ENCODE measurements around the gene CFD.

The CFD gene

GRCh38 chr19:879711-880438 is 20.4 kb downstream of the CFD start:
- no peaks in the 10 kb centered on the region for H3K27me3 ChIP-seq (ENCODE audit: insufficient read depth, low read length)
- no peak overlapping the region for H3K4me3 ChIP-seq (ENCODE audit: low read length)
- H3K27ac ChIP-seq (ENCODE audit: low read length): no peak overlapping the region
- H3K36me3 ChIP-seq (ENCODE audit: insufficient read depth, low read depth, low read length): peaks cover 34% of the 10 kb centered on the region
- no peak overlapping the region for H3K9ac ChIP-seq (ENCODE audit: low read depth, low read length)
- H3K4me1 ChIP-seq (ENCODE audit: insufficient read depth, low read length): no peaks in the 10 kb centered on the region
- no peaks in the 10 kb centered on the region for H3K9me3 ChIP-seq (ENCODE audit: insufficient read depth, low read depth, low read length)

- Histone ChIP-seq H3K4me1 (ENCODE audit: insufficient read depth, low read length) (no peaks in the 10 kb centered on the region), H3K9me3 (ENCODE audit: insufficient read depth, low read depth, low read length) (no peaks in the 10 kb centered on the region), H3K27me3 (ENCODE audit: insufficient read depth, low read length) (no peaks in the 10 kb centered on the region), H3K9ac (ENCODE audit: low read depth, low read length) (no peak overlapping the region), H3K4me3 (ENCODE audit: low read length) (no peak overlapping the region), H3K36me3 (ENCODE audit: insufficient read depth, low read depth, low read length) (peaks cover 42% of the 10 kb centered on the region), H3K27ac (ENCODE audit: low read length) (no peak overlapping the region)
These were observed 22.1 kb downstream of the CFD start for GRCh38 chr19:881385-882071.

- no peaks in the 10 kb centered on the region for H3K4me1 ChIP-seq (ENCODE audit: insufficient read depth, low read length)
- H3K9ac ChIP-seq (ENCODE audit: low read depth, low read length): no peak overlapping the region
- H3K27ac ChIP-seq (ENCODE audit: low read length): no peak overlapping the region
- H3K27me3 ChIP-seq (ENCODE audit: insufficient read depth, low read length): no peaks in the 10 kb centered on the region
- H3K9me3 ChIP-seq (ENCODE audit: insufficient read depth, low read depth, low read length): no peaks in the 10 kb centered on the region
- H3K4me3 ChIP-seq (ENCODE audit: low read length): no peak overlapping the region
- peaks cover 52% of the 10 kb centered on the region for H3K36me3 ChIP-seq (ENCODE audit: insufficient read depth, low read depth, low read length)
These were observed 23.5 kb downstream of the CFD start for GRCh38 chr19:882871-883497.

- Histone ChIP-seq H3K9me3 (ENCODE audit: insufficient read depth, low read depth, low read length) (no peaks in the 10 kb centered on the region), H3K27me3 (ENCODE audit: insufficient read depth, low read length) (no peaks in the 10 kb centered on the region), H3K36me3 (ENCODE audit: insufficient read depth, low read depth, low read length) (peaks cover 56% of the 10 kb centered on the region), H3K27ac (ENCODE audit: low read length) (no peak overlapping the region), H3K4me1 (ENCODE audit: insufficient read depth, low read length) (no peaks in the 10 kb centered on the region), H3K4me3 (ENCODE audit: low read length) (no peak overlapping the region), H3K9ac (ENCODE audit: low read depth, low read length) (no peak overlapping the region)
These were observed 24.3 kb downstream of the CFD start for GRCh38 chr19:883661-884211.

GRCh38 chr19:884420-885211 is 25.2 kb downstream of the CFD start:
- H3K4me1 ChIP-seq (ENCODE audit: insufficient read depth, low read length): no peaks in the 10 kb centered on the region
- H3K36me3 ChIP-seq (ENCODE audit: insufficient read depth, low read depth, low read length): peaks cover 64% of the 10 kb centered on the region

GRCh38 chr19:885536-886224 is 26.2 kb downstream of the CFD start:
- Histone ChIP-seq H3K9ac (ENCODE audit: low read depth, low read length) (no peak overlapping the region), H3K4me3 (ENCODE audit: low read length) (no peak overlapping the region), H3K4me1 (ENCODE audit: insufficient read depth, low read length) (no peaks in the 10 kb centered on the region), H3K27me3 (ENCODE audit: insufficient read depth, low read length) (no peaks in the 10 kb centered on the region), H3K9me3 (ENCODE audit: insufficient read depth, low read depth, low read length) (no peaks in the 10 kb centered on the region), H3K36me3 (ENCODE audit: insufficient read depth, low read depth, low read length) (peaks cover 75% of the 10 kb centered on the region), H3K27ac (ENCODE audit: low read length) (no peak overlapping the region)

More at GRCh38 chr19:884420-885211, 25.2 kb downstream of the CFD start:
- Histone ChIP-seq H3K4me3 (ENCODE audit: low read length) (no peak overlapping the region), H3K27ac (ENCODE audit: low read length) (no peak overlapping the region), H3K27me3 (ENCODE audit: insufficient read depth, low read length) (no peaks in the 10 kb centered on the region), H3K9ac (ENCODE audit: low read depth, low read length) (no peak overlapping the region), H3K9me3 (ENCODE audit: insufficient read depth, low read depth, low read length) (no peaks in the 10 kb centered on the region)

- H3K27ac ChIP-seq (ENCODE audit: low read length): no peak overlapping the region
- no peak overlapping the region for H3K4me3 ChIP-seq (ENCODE audit: low read length)
- H3K9me3 ChIP-seq (ENCODE audit: insufficient read depth, low read depth, low read length): no peaks in the 10 kb centered on the region
- peaks cover 66% of the 10 kb centered on the region for H3K36me3 ChIP-seq (ENCODE audit: insufficient read depth, low read depth, low read length)
- H3K4me1 ChIP-seq (ENCODE audit: insufficient read depth, low read length): no peaks in the 10 kb centered on the region
- H3K27me3 ChIP-seq (ENCODE audit: insufficient read depth, low read length): no peaks in the 10 kb centered on the region
- H3K9ac ChIP-seq (ENCODE audit: low read depth, low read length): no peak overlapping the region
These were observed 27.6 kb downstream of the CFD start for GRCh38 chr19:887072-887471.

GRCh38 chr19:887599-887998 is 28.1 kb downstream of the CFD start:
- H3K9ac ChIP-seq (ENCODE audit: low read depth, low read length): no peak overlapping the region
- H3K27ac ChIP-seq (ENCODE audit: low read length): no peak overlapping the region
- no peaks in the 10 kb centered on the region for H3K27me3 ChIP-seq (ENCODE audit: insufficient read depth, low read length)
- H3K9me3 ChIP-seq (ENCODE audit: insufficient read depth, low read depth, low read length): no peaks in the 10 kb centered on the region
- peaks cover 61% of the 10 kb centered on the region for H3K36me3 ChIP-seq (ENCODE audit: insufficient read depth, low read depth, low read length)
- H3K4me3 ChIP-seq (ENCODE audit: low read length): no peak overlapping the region
- no peaks in the 10 kb centered on the region for H3K4me1 ChIP-seq (ENCODE audit: insufficient read depth, low read length)

GRCh38 chr19:888581-889385 is 29.3 kb downstream of the CFD start:
- H3K9me3 ChIP-seq (ENCODE audit: insufficient read depth, low read depth, low read length): no peaks in the 10 kb centered on the region
- no peak overlapping the region for H3K9ac ChIP-seq (ENCODE audit: low read depth, low read length)
- H3K4me1 ChIP-seq (ENCODE audit: insufficient read depth, low read length): no peaks in the 10 kb centered on the region
- H3K27ac ChIP-seq (ENCODE audit: low read length): no peak overlapping the region
- no peak overlapping the region for H3K4me3 ChIP-seq (ENCODE audit: low read length)
- peaks cover 53% of the 10 kb centered on the region for H3K36me3 ChIP-seq (ENCODE audit: insufficient read depth, low read depth, low read length)
- H3K27me3 ChIP-seq (ENCODE audit: insufficient read depth, low read length): no peaks in the 10 kb centered on the region

- H3K9ac ChIP-seq (ENCODE audit: low read depth, low read length): no peak overlapping the region
- H3K27me3 ChIP-seq (ENCODE audit: insufficient read depth, low read length): no peaks in the 10 kb centered on the region
- H3K4me1 ChIP-seq (ENCODE audit: insufficient read depth, low read length): no peaks in the 10 kb centered on the region
- H3K27ac ChIP-seq (ENCODE audit: low read length): no peak overlapping the region
- H3K4me3 ChIP-seq (ENCODE audit: low read length): no peak overlapping the region
- no peaks in the 10 kb centered on the region for H3K9me3 ChIP-seq (ENCODE audit: insufficient read depth, low read depth, low read length)
- H3K36me3 ChIP-seq (ENCODE audit: insufficient read depth, low read depth, low read length): peaks cover 50% of the 10 kb centered on the region
These were observed 30.3 kb downstream of the CFD start for GRCh38 chr19:889662-890295.
